IPS-11a (cell line): Measurements from ENCODE around the gene DSCAM.

Experiments used
- H3K4me3 ChIP-seq: one replicate; pipeline ENCODE4 v1.5.1; 2013; ENCODE audit warnings: low read depth, low read length, control low read depth

The DSCAM gene

DNA sequence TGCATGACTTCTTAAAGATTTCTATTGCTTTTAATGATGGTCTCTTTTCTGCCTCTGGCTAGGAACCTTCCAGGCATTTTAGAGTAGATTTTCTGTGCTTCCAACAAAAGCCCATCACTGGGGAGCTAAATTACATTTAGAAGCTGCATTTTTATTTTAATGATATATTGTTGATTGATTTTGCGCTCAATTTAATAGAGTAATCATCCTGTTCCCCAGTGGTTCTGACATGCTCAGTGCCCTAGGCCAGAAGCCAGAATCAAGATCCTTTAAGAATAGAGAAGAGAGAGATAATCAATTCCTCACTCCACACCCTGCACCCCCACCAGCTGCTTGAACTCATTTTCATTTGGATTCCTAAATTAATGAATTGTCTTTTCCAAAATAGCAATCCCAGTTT, 881.9 kb downstream of the DSCAM start:
- no peak overlapping the region for H3K4me3 ChIP-seq

DNA sequence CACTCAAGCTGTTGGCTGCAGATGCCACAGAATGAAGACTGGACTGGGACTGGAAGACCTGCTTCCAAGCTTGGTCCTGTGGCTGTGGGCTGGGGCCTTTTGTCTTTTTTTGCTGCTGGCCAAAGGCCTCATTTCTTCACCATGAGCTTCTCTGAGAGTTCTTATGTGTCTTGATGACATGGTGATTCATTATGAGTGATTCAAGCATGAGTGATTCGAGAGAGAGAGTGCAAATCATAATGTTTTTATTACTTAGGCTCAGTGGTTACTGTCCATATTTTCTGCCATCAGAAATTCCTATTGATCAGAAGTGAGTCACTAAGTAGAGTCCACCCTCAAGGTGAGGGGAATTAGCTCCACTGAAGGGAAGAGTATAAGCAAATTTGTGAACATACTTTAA, 885.7 kb downstream of the DSCAM start:
- no peak overlapping the region for H3K4me3 ChIP-seq
